ENCODE results near the gene CAPN13.

CAPN13 gene

GRCh38 chr2:30784682-30785081 lies 22.6 kb downstream of the CAPN13 start:
- DNase-seq, result no peak

DNA sequence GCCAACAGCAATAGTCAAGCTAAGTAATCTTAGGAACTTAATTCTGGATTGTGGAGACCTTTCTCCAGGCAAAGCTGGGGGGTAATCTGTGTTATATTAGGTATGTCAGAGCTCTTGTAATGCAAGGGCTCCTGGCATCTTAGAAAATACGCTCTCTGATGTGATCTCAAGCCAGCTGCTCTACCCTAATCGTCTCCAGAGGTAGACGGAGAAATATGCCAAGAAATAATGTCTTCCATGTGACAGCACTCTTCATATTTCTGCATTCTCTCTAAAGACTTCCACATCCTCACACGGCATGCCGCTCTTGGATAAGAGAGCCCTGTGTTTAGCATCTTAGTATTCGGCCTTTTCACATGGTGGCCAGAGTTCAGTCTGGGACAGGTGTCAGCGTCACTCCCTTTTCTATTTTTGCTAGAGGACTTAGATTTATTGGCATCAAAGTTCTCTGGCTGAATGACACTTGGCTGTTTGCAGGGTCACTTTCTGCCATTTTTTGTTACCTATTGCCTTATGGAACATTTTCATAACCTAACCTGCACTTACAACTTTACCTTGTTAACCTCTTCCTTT lies 25.2 kb downstream of the CAPN13 start:
- DNase-seq, result no peak

DNA sequence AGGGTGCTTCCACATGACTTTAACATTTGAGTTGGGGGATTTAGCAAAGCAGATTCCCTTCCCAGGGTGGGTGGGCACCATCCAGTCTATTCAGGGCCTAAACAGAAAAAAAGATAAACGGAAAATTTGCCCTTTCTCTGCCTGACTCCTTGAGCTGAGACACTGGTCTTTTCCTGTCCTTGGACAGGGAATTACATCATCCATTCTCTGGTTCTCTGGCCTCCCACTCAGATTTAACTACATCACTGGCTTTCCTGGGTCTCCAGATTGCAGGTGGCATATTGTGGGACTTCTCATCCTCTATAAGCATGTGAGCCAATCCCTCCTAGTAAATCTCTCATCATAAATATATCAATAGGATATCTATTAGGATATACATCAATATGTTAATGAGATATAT lies 25.8 kb downstream of the CAPN13 start:
- no peak for DNase-seq

DNA sequence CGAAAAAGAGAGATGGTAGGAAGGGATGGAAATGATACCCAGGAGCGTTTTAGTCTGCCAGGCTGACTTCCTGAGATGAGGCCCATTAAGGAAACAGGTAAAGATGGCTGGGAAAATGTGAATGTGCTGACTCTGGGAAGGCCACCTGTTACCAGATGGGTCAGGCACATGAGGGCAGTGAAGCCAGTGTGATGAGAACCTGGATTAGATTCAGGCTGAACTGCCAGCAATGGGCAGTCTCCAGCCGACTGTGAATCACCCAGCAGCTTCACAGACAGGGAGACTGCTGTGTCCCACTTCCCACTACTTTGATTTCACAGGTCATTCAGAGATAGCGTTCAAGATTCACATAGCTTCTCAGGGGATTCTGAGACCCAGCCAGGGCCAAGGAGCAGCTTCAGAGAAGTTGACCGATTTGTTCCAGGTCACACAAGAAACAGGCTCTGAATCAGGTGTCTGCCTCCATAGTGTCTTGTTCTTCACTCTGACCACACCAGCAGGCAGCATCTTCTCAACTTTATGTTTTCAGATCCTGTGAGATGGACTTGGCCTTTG lies 26.4 kb downstream of the CAPN13 start:
- DNase-seq, result no peak

DNA sequence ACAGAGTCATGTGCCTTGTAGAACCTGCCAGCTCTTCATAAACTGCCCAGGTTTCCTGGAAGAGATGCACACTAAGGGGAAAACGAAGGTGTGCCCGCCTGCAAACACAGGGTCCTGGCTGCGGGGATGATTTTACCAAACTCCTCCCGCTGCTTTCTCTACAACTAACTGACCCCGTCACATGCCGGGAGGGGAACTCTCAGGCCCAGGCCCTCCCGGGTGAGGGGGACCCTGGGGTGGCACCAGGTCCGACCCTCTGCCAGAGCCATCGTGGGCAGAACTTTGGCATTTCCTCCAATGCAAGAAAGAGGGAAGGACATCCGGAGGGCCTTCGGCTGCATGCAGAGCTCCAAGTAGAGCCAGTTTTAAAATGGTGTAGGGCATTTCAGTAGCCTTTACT lies 28.6 kb downstream of the CAPN13 start:
- no peak for DNase-seq

DNA sequence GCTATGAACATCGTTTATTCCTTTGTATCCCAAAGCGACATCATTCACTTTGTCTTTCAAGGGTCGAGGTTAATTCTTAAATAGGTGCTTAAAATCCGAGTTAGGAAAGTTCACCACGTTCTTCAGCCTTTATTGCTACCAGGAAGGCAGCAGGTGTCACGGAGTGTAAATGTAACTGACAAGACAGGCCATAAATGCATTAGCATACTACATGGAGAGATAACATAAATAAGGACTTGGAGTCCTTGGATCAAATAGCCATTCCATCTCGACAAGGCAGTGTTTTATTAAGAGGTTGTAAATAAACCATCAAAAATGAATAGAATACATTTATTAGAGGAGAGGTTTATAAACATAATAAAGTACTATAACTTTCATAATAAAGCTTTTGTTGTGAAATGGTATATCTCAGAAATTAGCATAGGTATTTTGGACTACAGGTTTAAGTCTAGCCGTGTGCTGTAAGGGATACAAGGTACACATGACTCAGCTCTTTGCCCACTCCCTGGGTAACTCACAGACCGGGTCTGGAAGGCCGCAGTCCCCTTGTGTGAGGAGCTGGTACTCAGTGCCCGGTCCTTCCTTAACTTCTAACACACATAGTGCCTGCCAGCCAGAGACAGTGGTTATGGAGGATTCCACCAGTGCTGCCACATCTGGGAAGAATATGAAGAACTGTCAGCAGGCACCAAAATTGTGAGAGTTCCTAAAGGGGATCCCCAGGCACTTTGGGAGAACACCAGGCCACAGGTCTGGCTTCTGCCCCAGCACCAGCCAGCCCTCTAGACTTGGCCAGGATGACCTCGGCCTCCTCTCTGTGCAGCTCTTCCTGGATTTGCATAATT lies 29.4 kb downstream of the CAPN13 start:
- DNase-seq, result no peak

DNA sequence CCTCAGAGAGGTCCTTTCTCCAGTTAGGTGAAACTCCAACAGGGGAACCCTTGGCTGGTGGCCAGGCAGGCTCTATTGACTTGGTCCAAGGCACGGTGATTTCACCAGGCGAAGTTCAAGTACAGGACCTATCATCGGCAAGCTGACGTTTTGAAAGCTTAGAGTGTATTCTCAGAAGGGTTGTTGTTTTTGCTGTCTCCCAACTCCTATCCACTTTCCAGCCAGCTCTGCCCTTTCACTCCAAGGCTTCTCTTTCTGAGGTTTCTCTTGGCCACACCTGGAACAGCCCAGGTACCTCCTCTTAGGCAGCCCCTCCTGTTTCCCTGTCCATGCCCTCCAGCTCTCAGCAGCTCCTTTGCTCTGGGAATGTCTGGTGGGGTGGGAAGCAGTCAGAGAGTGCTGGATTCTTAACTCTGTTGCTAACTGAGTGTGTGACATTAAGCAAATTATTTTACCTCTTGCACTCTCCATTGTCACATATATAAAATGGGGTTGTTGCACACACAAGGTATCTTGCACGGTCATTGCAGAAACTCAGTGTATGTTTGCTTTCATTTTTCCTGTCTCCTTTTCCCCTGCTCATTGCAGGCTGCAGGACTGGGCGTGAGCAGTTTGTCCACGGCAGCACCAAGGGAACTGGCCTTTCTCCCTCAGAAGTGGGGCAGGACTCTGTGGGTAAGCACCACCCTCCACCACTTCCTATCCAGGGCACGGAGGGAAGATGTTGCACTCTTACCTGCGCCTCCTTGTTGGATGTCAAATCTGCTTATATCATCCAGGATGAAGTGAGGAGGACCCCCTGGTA lies 30.2 kb downstream of the CAPN13 start:
- DNase-seq, result no peak

GRCh38 chr2:30775833-30776232 lies 31.4 kb downstream of the CAPN13 start:
- DNase-seq, result no peak

GRCh38 chr2:30772021-30772705 lies 35.1 kb downstream of the CAPN13 start:
- no peak for DNase-seq

- DNase-seq, result no peak
Measured at GRCh38 chr2:30770816-30771576, 36.2 kb downstream of the CAPN13 start.

GRCh38 chr2:30769891-30770462 lies 37.3 kb downstream of the CAPN13 start:
- DNase-seq, result no peak

DNA sequence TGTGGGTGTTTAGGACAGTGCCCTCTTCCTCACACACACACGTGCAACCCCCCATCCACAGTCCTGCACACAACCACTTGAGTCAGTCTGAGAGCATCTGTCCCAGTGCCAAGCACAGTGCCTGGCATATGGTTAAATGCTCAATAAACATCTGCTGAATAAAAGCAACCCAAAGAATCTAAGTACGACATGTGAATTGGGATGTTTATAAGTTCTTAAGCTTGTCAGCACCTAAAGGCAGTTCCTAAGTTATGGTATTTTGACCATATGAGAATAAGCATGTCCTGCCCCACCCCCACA lies 37.8 kb downstream of the CAPN13 start:
- no peak for DNase-seq

DNA sequence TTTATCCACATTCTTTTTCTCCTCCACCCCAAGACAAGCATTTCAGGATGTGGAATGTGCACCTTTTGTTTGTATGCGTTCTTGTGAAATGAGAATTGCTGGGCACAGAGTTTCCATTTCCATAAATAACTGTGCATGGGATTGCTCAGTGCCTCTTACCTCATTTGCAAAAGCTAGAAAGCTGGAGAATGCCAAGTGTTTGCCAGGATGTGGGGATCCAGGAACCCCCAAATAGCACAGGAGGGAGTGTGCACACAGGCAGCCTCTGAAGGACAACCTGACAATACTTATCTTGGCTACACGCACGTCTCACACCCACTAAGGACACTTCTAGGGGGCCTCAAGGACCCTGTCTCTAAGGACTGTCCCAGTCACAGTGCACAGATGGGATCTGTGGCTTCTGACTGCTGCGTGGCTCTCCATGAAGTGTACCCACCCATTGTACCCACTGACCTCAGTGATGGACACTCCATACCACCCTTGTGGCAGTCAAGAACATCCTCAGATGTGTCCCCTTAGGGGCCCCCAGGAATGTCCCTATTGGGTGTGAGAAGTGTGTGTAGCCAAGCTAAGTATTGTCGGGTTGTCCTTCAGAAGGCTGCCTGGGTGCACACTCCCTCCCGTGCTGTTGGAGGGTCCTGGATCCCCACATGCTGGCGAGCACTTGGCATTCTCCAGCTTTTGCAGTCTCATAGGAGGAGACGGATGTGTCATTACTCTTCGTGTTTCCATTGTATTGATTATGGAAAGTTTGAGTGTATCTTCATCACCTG lies 38.4 kb downstream of the CAPN13 start:
- no peak for DNase-seq

DNA sequence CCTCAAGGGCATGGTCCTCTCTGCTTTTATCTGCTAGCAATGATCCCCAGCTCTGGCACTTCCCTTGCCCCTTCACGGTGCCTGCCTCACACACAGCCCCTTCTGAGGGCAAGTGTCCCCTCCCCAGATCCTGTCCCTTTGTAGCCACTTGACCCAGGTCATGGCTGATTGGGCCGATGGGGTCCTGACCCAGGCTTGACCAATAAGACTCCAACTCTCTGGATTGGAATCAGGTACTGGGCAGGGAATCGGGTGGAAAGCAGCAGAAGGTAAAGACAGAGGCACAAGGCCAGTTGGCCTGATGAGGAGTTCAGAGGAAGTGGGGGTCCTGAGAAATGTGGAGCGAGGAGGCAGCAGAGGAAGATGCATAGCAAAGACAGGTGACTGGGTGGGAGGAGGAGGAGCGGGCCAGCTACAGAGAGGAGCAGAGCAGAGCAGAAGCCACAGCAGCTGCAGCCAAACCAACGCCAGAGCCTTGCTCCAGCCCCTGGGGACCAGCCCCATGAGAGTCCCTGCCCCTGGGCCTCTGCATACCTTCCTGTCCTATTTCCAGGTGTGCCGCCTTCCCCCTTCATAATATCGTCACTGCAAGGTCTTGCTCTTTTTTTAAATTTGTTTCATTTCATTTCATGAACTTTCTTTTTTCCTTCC lies 39.1 kb downstream of the CAPN13 start:
- no peak for DNase-seq

DNA sequence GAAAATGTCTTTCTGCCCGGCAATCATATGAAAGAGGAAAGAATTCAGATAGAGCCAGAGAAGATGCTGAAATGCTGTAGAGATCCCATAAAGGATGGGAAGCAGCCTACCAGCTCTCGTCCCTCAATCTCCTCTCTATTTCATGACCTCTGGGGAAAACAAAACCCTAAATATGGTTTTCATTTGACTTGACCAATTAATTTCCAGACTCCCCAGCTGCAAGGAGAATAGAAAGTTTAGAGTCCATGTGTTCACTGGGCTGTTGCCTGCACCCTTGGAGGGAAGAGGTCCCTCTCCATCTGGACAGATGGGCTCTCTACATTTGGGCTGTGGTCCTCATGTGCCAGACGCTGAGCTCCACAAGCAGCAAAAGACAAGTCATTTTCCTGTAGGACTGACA lies 40.6 kb downstream of the CAPN13 start:
- DNase-seq, result no peak

GRCh38 chr2:30765876-30766470 lies 41.3 kb downstream of the CAPN13 start:
- DNase-seq, result no peak

DNA sequence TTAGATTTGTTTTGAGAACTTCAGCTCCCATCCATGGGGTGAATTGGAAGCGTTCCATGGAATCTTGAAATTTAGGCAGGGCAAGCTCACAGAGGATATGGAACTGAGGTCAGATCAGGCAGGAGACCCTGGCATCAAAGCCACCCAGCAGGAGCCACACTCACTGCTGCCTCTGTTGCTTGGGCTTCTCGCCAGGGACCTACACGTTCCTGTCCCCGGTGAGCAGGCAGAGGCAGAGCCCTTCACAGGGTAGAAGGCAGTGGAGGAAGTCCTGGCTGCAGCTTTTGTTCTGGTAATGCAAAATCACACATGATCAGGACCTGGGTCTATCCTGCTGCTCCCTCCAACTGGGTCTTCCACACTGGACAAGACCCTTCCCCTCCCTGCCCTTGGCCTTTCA lies 42.1 kb downstream of the CAPN13 start:
- no peak for DNase-seq

- DNase-seq, result no peak
Measured at GRCh38 chr2:30764021-30764800, 43.0 kb downstream of the CAPN13 start.

- no peak for DNase-seq
Measured at GRCh38 chr2:30763151-30763660, 44.0 kb downstream of the CAPN13 start.

Data from activated CD4-positive, CD25-positive, alpha-beta regulatory T cell (primary cell).